ENCODE results near the gene GCNA.

The GCNA gene

GRCh38 chrX:71612256-71612655 is 34.0 kb downstream of the GCNA start:
- DNase-seq (ENCODE audit: extremely low read depth in 1 of 2, low read depth in 1 of 2) = no peak

DNA sequence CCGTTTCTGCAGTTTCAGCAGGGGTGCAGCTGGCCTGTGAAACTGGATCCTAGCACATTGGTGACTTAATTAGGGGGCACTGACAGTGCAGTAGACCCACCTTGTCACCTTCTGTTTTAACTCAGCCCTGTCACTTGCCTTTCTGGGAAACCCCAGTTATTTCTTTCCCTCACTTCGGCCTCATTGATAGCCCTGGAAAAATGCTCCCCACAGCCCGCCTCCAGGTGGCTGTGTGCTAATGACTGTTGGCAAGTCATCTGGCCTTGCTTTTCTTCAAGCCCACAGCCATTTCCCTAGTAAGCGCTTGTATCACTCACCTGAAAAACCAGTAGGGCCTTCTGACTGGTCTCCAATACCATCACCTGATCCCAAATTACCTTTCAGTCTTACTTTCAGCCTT is 36.8 kb downstream of the GCNA start:
- no peak for DNase-seq (ENCODE audit: extremely low read depth in 1 of 2, low read depth in 1 of 2)

GRCh38 chrX:71615954-71616353 is 37.7 kb downstream of the GCNA start:
- no peak for DNase-seq (ENCODE audit: extremely low read depth in 1 of 2, low read depth in 1 of 2)

- DNase-seq (ENCODE audit: extremely low read depth in 1 of 2, low read depth in 1 of 2) = no peak
Observed at GRCh38 chrX:71616672-71617529, 38.7 kb downstream of the GCNA start.

GRCh38 chrX:71617742-71618141 is 39.5 kb downstream of the GCNA start:
- no peak for DNase-seq (ENCODE audit: extremely low read depth in 1 of 2, low read depth in 1 of 2)

DNA sequence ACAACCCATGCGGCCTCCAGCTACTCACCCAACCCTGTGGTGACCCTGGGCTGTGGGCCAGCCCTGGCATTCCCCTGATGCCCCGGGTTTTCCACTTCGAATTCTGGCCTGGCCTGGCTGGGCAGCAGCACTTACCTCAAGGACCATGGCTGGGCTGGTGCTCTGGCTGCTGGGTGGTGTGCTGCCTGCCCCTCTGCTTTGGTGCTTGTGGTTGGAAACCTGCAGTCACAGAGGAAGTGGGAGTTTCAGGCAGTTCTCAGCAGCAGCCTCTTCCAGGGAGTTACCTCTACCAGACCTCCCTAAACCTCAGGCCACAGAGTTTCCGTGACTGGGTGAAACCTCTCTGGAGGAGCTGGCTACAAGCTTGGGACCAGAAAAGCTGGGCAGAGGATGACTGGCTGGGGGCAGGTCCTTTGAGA is 40.1 kb downstream of the GCNA start, which contains the start of gene CXCR3:
CXCR3 (minus strand) TSS at position 209 of the 419 bp plus-strand sequence; CDS start at position 147, 62 bp downstream.
- DNase-seq (ENCODE audit: extremely low read depth in 1 of 2, low read depth in 1 of 2) = peak; percentile 71 to 81

DNA sequence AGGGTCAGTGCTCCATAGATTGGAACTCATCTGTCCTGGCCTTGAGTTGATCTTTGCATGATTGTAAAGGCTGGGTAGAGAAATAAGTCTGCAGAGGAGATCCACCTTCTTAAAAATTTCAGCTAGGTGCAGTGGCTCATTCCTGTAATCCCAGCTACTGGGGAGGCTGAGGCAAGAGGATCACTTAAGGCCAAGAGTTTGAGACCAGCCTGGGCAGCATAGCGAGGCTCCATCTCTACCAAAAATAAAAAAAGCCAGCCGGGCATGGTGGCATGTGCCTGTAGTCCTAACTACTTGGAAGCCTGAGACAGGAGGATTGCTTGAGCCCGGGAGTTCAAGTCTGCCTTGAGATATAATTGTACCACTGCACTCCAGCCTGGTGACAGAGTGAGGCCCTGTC is 40.5 kb downstream of the GCNA start:
- no peak for DNase-seq (ENCODE audit: extremely low read depth in 1 of 2, low read depth in 1 of 2)

GRCh38 chrX:71619193-71619592 is 41.0 kb downstream of the GCNA start:
- peak in 1 of 2 donors; percentile 59 for DNase-seq (ENCODE audit: extremely low read depth in 1 of 2, low read depth in 1 of 2)

DNA sequence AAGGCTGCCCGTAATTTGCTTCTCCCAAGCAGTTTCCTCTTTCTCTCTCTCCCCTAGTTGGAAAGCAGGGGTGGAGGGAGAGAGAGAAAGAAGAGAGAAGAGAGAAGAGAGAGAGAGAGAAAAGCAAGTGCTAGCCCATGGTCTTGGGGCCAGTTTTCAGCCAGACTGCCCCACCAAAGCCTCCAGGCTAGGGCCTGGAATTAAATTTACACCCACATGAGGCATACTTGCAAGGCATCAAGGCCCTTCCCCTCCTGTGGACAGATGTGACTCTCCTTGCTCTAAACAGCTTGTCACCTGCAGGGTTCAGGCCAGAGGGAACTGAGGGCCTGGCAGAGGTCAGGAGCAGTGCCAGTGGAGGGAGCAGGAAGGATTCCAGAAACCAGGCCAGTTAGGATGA is 41.7 kb downstream of the GCNA start:
- no peak for DNase-seq (ENCODE audit: extremely low read depth in 1 of 2, low read depth in 1 of 2)

- DNase-seq (ENCODE audit: extremely low read depth in 1 of 2, low read depth in 1 of 2) = no peak
Observed at GRCh38 chrX:71621603-71622002, 43.4 kb downstream of the GCNA start.

GRCh38 chrX:71622032-71622575 is 43.9 kb downstream of the GCNA start:
- DNase-seq (ENCODE audit: extremely low read depth in 1 of 2, low read depth in 1 of 2) = no peak

GRCh38 chrX:71622576-71623450 is 44.6 kb downstream of the GCNA start:
- peak; percentile 58 to 66 for DNase-seq (ENCODE audit: extremely low read depth in 1 of 2, low read depth in 1 of 2)

DNA sequence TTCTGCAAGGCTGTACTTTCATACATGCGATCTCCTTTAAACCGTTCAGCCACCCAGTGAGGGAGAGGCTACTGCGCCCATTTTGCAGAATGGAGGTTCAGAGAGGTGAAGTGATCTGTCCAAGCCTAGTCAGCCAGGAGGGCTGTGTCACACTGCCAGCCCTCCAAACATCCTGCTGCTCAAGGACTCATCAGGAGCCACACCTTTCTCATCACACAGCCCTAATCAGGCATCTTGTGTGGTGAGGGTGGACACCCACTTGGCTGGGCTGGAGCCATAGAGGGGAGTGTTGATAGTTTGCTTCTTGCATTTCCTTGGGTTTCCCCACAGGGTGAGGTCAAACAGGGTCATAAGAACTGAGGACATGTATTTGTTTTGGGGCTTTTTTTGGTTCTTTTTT is 45.5 kb downstream of the GCNA start:
- no peak for DNase-seq (ENCODE audit: extremely low read depth in 1 of 2, low read depth in 1 of 2)

DNA sequence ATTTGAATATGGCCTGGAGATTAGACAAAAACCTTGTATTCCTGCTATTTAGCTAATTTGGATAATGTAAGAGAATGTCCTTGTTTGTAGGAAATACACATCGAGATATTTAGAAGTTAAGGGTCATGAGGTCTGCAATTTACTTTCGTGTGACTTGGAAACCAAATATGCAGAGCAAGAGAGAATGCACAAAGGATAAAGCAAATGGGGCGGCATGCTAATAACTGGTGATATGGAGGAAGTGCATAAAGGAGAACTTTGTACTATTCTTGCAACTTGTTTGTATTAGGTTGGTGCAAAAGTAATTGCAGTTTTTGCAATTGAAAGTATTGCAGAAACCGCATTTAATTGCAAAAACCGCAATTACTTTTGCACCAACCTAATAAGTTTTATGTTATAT is 47.2 kb downstream of the GCNA start:
- no peak for DNase-seq (ENCODE audit: extremely low read depth in 1 of 2, low read depth in 1 of 2)

GRCh38 chrX:71626576-71626975 is 48.3 kb downstream of the GCNA start:
- no peak for DNase-seq (ENCODE audit: extremely low read depth in 1 of 2, low read depth in 1 of 2)

GRCh38 chrX:71627588-71628404 is 49.6 kb downstream of the GCNA start:
- DNase-seq (ENCODE audit: extremely low read depth in 1 of 2, low read depth in 1 of 2) = no peak

- DNase-seq (ENCODE audit: extremely low read depth in 1 of 2, low read depth in 1 of 2) = no peak
Observed at GRCh38 chrX:71629467-71629866, 51.2 kb downstream of the GCNA start.

- DNase-seq (ENCODE audit: extremely low read depth in 1 of 2, low read depth in 1 of 2) = no peak
Observed at GRCh38 chrX:71632923-71633657, 54.9 kb downstream of the GCNA start.

DNA sequence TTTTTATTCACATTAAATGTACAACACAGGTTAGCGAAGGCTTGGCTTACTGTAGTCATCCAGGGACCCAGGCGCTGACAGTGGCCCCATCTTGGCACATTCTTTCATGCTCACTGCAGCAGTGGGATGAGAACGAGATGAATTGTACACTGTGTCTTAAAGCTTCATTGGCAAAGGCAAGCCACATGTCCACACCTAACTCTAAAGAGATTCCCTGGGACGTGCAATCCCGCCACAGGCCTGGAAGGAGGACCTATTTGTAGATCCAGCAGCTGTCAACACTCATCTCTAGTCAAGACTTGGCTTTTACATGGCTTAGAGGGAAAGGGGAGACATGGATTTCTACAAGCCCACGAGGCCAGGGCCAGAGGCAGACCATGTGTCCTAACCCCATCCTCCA is 56.1 kb downstream of the GCNA start:
- DNase-seq (ENCODE audit: extremely low read depth in 1 of 2, low read depth in 1 of 2) = no peak
